Measurements from ENCODE around the gene UPK1A. TPM values are rescaled to one million over a fixed set of nuclear protein-coding genes. Genes with fewer than 3 reads are reported as not detected.

UPK1A gene
- total RNA-seq, 1 experiment from 2014 or later: not detected

- peaks cover 33% of the 10 kb centered on the region for H3K36me3 Mint-ChIP-seq (ENCODE audit: insufficient read depth, unreplicated experiment)
- H3K27me3 Mint-ChIP-seq (ENCODE audit: insufficient read depth, unreplicated experiment): peaks cover 12% of the 10 kb centered on the region
- no peak overlapping the region for H3K4me3 Mint-ChIP-seq (ENCODE audit: unreplicated experiment)
- no peaks in the 10 kb centered on the region for H3K9me3 Mint-ChIP-seq (ENCODE audit: unreplicated experiment)
- ChIA-PET POLR2A (no interaction called here), CTCF (no interaction called here)
- intact Hi-C loops (cut with micrococcal nuclease): no loop called here
- no TSS peak for BruUV-seq (replicated peaks)
- no peak for DNase-seq (ENCODE audit: unreplicated experiment)
- no peaks in the 10 kb centered on the region for H3K4me1 Mint-ChIP-seq (ENCODE audit: insufficient read depth, unreplicated experiment)
- no peak for TF ChIP-seq CTCF (IDR thresholded peaks at IDR 0.05; ENCODE audit: unreplicated experiment)
- H3K27ac Mint-ChIP-seq (ENCODE audit: low read depth, unreplicated experiment): no peak overlapping the region
Observed at GRCh38 chr19:35665157-35665556, 1.2 kb upstream of the UPK1A start.

GRCh38 chr19:35665604-35666003, 713 bp upstream of the UPK1A start:
- no peak overlapping the region for H3K4me3 Mint-ChIP-seq (ENCODE audit: unreplicated experiment)
- H3K36me3 Mint-ChIP-seq (ENCODE audit: insufficient read depth, unreplicated experiment): peaks cover 29% of the 10 kb centered on the region
- no peak overlapping the region for H3K27ac Mint-ChIP-seq (ENCODE audit: low read depth, unreplicated experiment)
- no TSS peak for BruUV-seq (replicated peaks)
- no peak for TF ChIP-seq CTCF (IDR thresholded peaks at IDR 0.05; ENCODE audit: unreplicated experiment)
- no peaks in the 10 kb centered on the region for H3K9me3 Mint-ChIP-seq (ENCODE audit: unreplicated experiment)
- no peaks in the 10 kb centered on the region for H3K4me1 Mint-ChIP-seq (ENCODE audit: insufficient read depth, unreplicated experiment)
- ChIA-PET POLR2A (no interaction called here), CTCF (no interaction called here)
- peaks cover 16% of the 10 kb centered on the region for H3K27me3 Mint-ChIP-seq (ENCODE audit: insufficient read depth, unreplicated experiment)
- no peak for DNase-seq (ENCODE audit: unreplicated experiment)
- intact Hi-C loops (cut with micrococcal nuclease): no loop called here

- BruUV-seq (replicated peaks): no TSS peak
- intact Hi-C loops (cut with micrococcal nuclease): no loop called here
- Mint-ChIP-seq H3K4me3 (ENCODE audit: unreplicated experiment) (no peak overlapping the region), H3K27me3 (ENCODE audit: insufficient read depth, unreplicated experiment) (peaks cover 33% of the 10 kb centered on the region), H3K4me1 (ENCODE audit: insufficient read depth, unreplicated experiment) (peaks cover 6% of the 10 kb centered on the region), H3K9me3 (ENCODE audit: unreplicated experiment) (no peaks in the 10 kb centered on the region), H3K36me3 (ENCODE audit: insufficient read depth, unreplicated experiment) (no peaks in the 10 kb centered on the region), H3K27ac (ENCODE audit: low read depth, unreplicated experiment) (no peak overlapping the region)
- CTCF ChIA-PET: interaction anchor here (0.5 to 1.3 kb wide), 2 partner anchors 25 to 316 kb away, joined by 3 to 4 read pairs; no protein-coding TSS in a partner anchor
- TF ChIP-seq CTCF (IDR thresholded peaks at IDR 0.05; ENCODE audit: unreplicated experiment): no peak
- POLR2A ChIA-PET: no interaction called here
- no peak for DNase-seq (ENCODE audit: unreplicated experiment)
Observed at GRCh38 chr19:35669566-35669965, 3.2 kb downstream of the UPK1A start.

GRCh38 chr19:35669974-35670373, 3.7 kb downstream of the UPK1A start:
- POLR2A ChIA-PET: interaction anchor here (0.9 kb wide), 1 partner anchor 8 kb away, joined by 3 read pairs; no protein-coding TSS in a partner anchor
- Mint-ChIP-seq H3K4me1 (ENCODE audit: insufficient read depth, unreplicated experiment) (peaks cover 6% of the 10 kb centered on the region), H3K36me3 (ENCODE audit: insufficient read depth, unreplicated experiment) (no peaks in the 10 kb centered on the region), H3K4me3 (ENCODE audit: unreplicated experiment) (no peak overlapping the region), H3K9me3 (ENCODE audit: unreplicated experiment) (no peaks in the 10 kb centered on the region), H3K27ac (ENCODE audit: low read depth, unreplicated experiment) (no peak overlapping the region), H3K27me3 (ENCODE audit: insufficient read depth, unreplicated experiment) (peaks cover 33% of the 10 kb centered on the region)
- CTCF ChIA-PET: interaction anchor here (0.5 kb wide), 1 partner anchor 317 kb away, joined by 3 read pairs; no protein-coding TSS in a partner anchor
- no TSS peak for BruUV-seq (replicated peaks)
- intact Hi-C loops (cut with micrococcal nuclease): no loop called here
- TF ChIP-seq CTCF (IDR thresholded peaks at IDR 0.05; ENCODE audit: unreplicated experiment): no peak
- DNase-seq (ENCODE audit: unreplicated experiment): no peak
